GM12874 (cell line): ENCODE results near the gene CDH23.

Source experiments
- TF ChIP-seq, protein P1 (sequence below): IDR thresholded peaks from 2 replicates; pipeline ENCODE4 v1.5.1; 2011; ENCODE audit warnings: low read depth, mild to moderate bottlenecking, control low read depth, low read length, moderate library complexity; ENCODE audit not compliant: insufficient read depth

Gene CDH23

GRCh38 chr10:71657604-71658466, 261.1 kb downstream of the CDH23 start:
- TF ChIP-seq, protein P1, sequence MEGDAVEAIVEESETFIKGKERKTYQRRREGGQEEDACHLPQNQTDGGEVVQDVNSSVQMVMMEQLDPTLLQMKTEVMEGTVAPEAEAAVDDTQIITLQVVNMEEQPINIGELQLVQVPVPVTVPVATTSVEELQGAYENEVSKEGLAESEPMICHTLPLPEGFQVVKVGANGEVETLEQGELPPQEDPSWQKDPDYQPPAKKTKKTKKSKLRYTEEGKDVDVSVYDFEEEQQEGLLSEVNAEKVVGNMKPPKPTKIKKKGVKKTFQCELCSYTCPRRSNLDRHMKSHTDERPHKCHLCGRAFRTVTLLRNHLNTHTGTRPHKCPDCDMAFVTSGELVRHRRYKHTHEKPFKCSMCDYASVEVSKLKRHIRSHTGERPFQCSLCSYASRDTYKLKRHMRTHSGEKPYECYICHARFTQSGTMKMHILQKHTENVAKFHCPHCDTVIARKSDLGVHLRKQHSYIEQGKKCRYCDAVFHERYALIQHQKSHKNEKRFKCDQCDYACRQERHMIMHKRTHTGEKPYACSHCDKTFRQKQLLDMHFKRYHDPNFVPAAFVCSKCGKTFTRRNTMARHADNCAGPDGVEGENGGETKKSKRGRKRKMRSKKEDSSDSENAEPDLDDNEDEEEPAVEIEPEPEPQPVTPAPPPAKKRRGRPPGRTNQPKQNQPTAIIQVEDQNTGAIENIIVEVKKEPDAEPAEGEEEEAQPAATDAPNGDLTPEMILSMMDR: no peak

DNA sequence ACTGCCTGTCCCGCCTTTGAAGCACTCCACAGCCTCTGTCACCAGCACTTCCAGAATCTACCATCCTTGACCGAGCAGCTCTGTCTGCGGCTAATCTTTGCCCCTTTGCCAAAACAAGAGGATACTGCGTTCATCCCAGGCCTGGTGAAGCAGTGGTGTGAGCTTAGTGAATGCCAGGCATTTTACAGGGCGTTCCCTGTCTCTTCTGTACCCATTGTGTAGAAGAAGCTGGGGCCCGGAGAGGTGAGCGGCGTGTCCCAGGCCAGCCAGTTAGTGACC, 261.7 kb downstream of the CDH23 start:
- TF ChIP-seq, protein P1: no peak

DNA sequence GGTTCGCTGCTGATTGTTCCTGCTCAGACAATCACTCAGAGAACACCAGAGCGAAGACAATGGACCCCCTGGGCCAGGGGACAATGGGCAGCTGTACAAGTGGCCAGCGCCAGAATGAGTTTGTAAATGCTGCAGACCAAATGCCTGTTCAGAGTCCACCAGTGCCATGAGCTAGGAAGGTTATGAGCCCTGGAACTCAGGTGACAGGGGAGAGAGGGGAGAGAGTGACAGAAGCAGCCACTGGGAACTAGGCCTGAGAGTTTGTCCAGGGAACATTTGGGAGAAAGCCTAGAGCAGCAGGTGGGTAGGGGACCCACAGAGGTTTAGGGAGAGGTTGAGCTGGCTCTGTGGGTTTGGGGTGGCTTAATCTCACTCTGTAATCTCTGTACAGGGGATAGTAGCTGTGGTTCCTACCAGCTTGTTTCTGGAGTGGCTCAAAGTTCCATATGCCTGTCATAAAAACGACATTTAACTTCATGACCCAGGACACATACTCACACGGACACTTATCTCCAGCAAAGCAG, 262.5 kb downstream of the CDH23 start:
- TF ChIP-seq, protein P1: no peak

GRCh38 chr10:71659737-71660136, 263.0 kb downstream of the CDH23 start:
- TF ChIP-seq, protein P1: no peak

GRCh38 chr10:71660313-71660712, 263.6 kb downstream of the CDH23 start:
- TF ChIP-seq, protein P1: no peak

DNA sequence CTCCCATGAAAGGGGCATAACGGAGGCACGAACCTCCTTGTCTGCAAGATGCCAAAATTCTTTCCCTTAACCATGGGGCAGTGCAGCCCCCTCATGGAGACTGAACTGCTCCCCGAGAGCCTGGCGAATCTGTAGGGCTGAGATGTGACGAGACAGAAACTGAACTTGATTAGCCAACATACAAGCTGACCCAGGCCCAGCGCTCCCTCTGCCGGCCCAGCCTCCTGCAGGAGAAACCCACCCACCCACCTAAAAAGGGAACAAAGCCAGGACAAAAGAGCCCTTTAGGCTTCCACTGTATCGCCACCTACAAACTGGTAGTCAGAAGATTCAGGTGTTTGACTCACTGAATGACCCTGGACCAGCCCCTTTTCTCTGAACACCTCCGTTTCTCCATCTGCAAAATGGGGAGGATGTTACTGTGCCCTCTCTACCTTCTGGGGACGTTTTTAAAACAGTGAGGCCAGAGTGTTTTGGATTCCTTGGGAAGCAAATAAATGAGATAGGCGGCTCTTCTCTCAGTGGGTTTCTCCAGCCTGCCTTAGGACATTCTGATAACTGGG, 264.4 kb downstream of the CDH23 start:
- TF ChIP-seq, protein P1: no peak

GRCh38 chr10:71661779-71662336, 265.1 kb downstream of the CDH23 start:
- TF ChIP-seq, protein P1: no peak
